AG04449 (cell line): Measurements from ENCODE around the gene ITIH3.

Experiments used
- CTCF ChIA-PET: fragments of 350-600 bp; formaldehyde crosslinking; extraction: SDS; loops from one replicate; lab custom pipeline; 2021; ENCODE audit warnings: antibody characterized with exemption; lab: Yijun Ruan, JAX
- POLR2A ChIA-PET: fragments of 400-600, 350-600 bp; formaldehyde crosslinking; extraction: SDS; loops from one replicate; lab custom pipeline; 2020; ENCODE audit warnings: antibody characterized with exemption, inconsistent platforms; lab: Yijun Ruan, JAX
- DNase-seq: peaks from one replicate; pipeline ENCODE4 v3.0.0-alpha.2; 2010; ENCODE audit warnings: low read depth, low spot score
- H3K4me3 ChIP-seq: 2 replicates; pipeline ENCODE4 v1.5.1; 2011; ENCODE audit warnings: low read depth, mild to moderate bottlenecking, control low read depth, low read length
- TF ChIP-seq, protein P1 (sequence below): IDR thresholded peaks from one replicate; pipeline ENCODE4 v1.5.1; 2011; ENCODE audit warnings: mild to moderate bottlenecking, moderate library complexity, low read length, control low read depth, inconsistent platforms; ENCODE audit not compliant: insufficient read depth; ENCODE audit errors: missing control alignments

Gene ITIH3

DNA sequence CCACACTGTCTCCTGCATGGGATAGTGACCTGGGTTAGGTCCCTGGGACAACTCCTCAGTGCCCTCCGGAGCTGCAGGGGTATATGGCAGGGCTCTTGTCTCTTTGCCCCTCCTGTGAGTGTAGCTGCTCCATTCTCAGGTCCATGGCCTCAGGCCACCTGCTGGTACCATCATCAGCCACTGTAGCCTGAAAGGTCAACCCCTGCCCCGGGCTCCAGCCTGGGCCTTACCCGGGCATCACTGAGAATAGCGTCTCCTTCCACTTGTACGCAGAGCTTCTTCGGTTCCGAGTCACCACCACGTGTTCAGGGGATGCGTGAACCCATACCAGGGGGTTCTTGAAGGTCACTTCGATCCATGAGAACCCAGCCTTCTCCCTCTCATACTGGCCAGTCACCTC lies 22.1 kb downstream of the ITIH3 start:
- no peak for DNase-seq
- TF ChIP-seq, protein P1, sequence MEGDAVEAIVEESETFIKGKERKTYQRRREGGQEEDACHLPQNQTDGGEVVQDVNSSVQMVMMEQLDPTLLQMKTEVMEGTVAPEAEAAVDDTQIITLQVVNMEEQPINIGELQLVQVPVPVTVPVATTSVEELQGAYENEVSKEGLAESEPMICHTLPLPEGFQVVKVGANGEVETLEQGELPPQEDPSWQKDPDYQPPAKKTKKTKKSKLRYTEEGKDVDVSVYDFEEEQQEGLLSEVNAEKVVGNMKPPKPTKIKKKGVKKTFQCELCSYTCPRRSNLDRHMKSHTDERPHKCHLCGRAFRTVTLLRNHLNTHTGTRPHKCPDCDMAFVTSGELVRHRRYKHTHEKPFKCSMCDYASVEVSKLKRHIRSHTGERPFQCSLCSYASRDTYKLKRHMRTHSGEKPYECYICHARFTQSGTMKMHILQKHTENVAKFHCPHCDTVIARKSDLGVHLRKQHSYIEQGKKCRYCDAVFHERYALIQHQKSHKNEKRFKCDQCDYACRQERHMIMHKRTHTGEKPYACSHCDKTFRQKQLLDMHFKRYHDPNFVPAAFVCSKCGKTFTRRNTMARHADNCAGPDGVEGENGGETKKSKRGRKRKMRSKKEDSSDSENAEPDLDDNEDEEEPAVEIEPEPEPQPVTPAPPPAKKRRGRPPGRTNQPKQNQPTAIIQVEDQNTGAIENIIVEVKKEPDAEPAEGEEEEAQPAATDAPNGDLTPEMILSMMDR, result no peak
- ChIA-PET POLR2A (no interaction called here), CTCF (interaction anchor here (0.8 kb wide), 1 partner anchor 15 kb away, joined by 3 read pairs; no protein-coding TSS in a partner anchor)
- no peak overlapping the region for H3K4me3 ChIP-seq

DNA sequence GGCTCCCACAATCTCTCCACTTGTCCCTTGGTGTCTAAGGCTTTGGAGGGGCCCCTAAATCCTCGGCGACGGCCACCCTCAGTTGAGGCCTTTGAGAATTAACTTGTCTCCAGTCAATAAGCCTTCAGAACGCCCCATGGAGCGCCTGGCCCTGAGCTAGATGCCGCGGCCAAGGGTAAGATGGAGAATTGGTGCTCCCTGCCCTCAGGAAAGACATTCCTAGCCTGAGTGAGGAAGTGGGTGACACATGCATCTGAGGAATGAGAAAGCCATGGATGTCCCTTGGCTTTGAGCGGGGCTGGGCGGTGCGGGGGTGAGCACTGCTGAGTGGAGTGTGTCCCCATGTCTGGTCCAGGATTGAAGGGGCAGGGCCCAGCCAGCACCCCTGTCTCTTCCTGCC lies 22.6 kb downstream of the ITIH3 start:
- ChIA-PET POLR2A (no interaction called here), CTCF (no interaction called here)
- TF ChIP-seq, protein P1, result no peak
- no peak for DNase-seq
- H3K4me3 ChIP-seq, result no peak overlapping the region

DNA sequence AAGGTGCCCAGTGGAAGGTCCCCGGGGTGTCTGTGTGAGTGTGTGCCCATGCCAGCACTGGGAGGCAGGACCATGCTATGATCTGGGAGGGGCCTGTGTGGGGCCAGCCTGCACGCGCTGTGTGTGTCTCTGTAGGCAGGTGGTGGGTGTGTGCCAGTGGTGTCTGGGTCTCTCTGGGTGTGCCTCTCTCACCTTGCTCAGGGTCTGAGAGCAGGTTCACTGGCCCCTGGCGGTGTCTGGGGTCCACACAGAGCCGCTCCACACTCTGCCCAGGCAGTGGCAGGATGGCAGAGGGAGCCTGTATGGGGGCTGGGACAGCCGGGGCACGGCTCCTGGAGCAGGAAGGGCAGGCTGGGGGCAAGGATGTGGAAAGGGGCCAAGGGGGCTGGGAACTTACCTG lies 23.3 kb downstream of the ITIH3 start:
- H3K4me3 ChIP-seq, result no peak overlapping the region
- DNase-seq, result no peak
- TF ChIP-seq, protein P1, result no peak
- CTCF ChIA-PET, result no interaction called here
- POLR2A ChIA-PET, result no interaction called here

DNA sequence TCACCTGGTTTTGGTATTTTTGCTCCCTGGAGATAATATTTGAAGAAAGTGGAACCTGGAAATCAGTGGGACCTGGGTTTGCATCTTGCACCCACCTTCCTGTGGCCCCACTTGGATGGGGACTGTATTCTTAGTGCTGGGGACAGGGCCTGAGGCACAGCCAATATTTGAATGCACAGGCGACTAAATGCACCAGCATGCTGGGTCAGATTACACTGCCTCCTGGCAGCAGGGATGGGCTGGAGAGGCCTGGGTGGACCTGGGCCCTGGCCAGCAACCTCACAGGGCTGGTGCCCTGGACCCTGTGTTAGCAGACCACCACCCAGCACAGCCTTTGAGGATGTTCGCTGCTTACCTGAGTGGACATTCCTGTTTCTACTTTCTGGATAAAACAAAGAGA lies 25.3 kb downstream of the ITIH3 start:
- no peak for DNase-seq
- POLR2A ChIA-PET, result no interaction called here

GRCh38 chr3:52820736-52821135 lies 26.1 kb downstream of the ITIH3 start:
- ChIA-PET CTCF (interaction anchor here (0.6 to 2.2 kb wide), 13 partner anchors 8 to 464 kb away, joined by 3 to 10 read pairs (median 3); partner anchors contain the start of genes ITIH3 and MUSTN1), POLR2A (interaction anchor here (0.5 kb wide), 1 partner anchor 527 kb away, joined by 3 read pairs; the partner anchor contains the start of gene DCP1A)
- TF ChIP-seq, protein P1, result peak; percentile 72
- DNase-seq, result no peak
- no peak overlapping the region for H3K4me3 ChIP-seq

More for the DNA sequence above, 25.3 kb downstream of the ITIH3 start:
- CTCF ChIA-PET, result interaction anchor here (0.6 to 1.5 kb wide), 3 partner anchors 14 to 405 kb away, joined by 3 to 8 read pairs (median 4); partner anchors contain the start of gene MUSTN1
- H3K4me3 ChIP-seq, result no peak overlapping the region
- TF ChIP-seq, protein P1, result no peak

GRCh38 chr3:52822363-52822762 lies 27.8 kb downstream of the ITIH3 start:
- ChIA-PET POLR2A (no interaction called here), CTCF (interaction anchor here (1.0 to 2.2 kb wide), 3 partner anchors 10 to 114 kb away, joined by 4 to 10 read pairs (median 7); partner anchors contain the start of gene ITIH3)
- TF ChIP-seq, protein P1, result no peak
- no peak overlapping the region for H3K4me3 ChIP-seq
- no peak for DNase-seq
